K562 (cell line): ENCODE results near the gene ZNF92. TPM values are rescaled to one million over a fixed set of nuclear protein-coding genes. Genes with fewer than 3 reads are reported as not detected.

Experiments
- CEBPG ChIP-seq, 3 experiments: fragments of 200-800 bp in 1 of 3; sonication (Bioruptor generic) in 1 of 3; sonication (generic) in 1 of 3; formaldehyde crosslinking in 1 of 3; IDR thresholded peaks in 2 of 3; conservative IDR thresholded peaks in 1 of 3; 2 replicates each; pipeline versions ENCODE4 v1.6.1 to v1.8.0; 2016 to 2022; ENCODE audit warnings: missing compliant biosample characterization in 2 of 3, missing genetic modification characterization in 2 of 3, mild to moderate bottlenecking in 1 of 3, missing genetic modification reagents in 1 of 3
- ETV6 ChIP-seq, 3 experiments: fragments of 150-350 bp in 1 of 3; sonication (generic) in 1 of 3; formaldehyde crosslinking in 1 of 3; IDR thresholded peaks; 2 replicates each; pipeline versions ENCODE4 v1.6.1 to v1.8.0; 2014 to 2022; ENCODE audit warnings: borderline replicate concordance in 2 of 3, low read depth in 2 of 3, antibody characterized with exemption in 1 of 3, low read length in 1 of 3, mild to moderate bottlenecking in 1 of 3, missing genetic modification reagents in 1 of 3
- IRF2 ChIP-seq: sonication (generic); formaldehyde crosslinking; IDR thresholded peaks from 2 replicates; pipeline ENCODE4 v1.8.1; 2022; ENCODE audit warnings: mild to moderate bottlenecking, missing genetic modification reagents
- RNF2 ChIP-seq: sonication (generic); IDR thresholded peaks from 2 replicates; pipeline ENCODE4 v1.6.1; 2016
- RUNX1 ChIP-seq: sonication (generic); IDR thresholded peaks from 2 replicates; pipeline ENCODE4 v1.6.1; 2016; ENCODE audit warnings: antibody characterized with exemption, low read depth
- XRCC5 ChIP-seq: fragments of 200-400 bp; formaldehyde crosslinking; IDR thresholded peaks from 2 replicates; pipeline ENCODE4 v1.6.1; 2017; ENCODE audit warnings: low read depth, mild to moderate bottlenecking, low read length
- ZNF140 ChIP-seq: fragments of 250-450 bp; sonication (Bioruptor Pico); IDR thresholded peaks from 2 replicates; pipeline ENCODE4 v1.8.0; 2021; ENCODE audit warnings: moderate library complexity, mild to moderate bottlenecking, inconsistent platforms
- polyA plus RNA-seq, 8 experiments: library from polyadenylated mRNA; depleted of rRNA in 4 of 8; stranded (reverse) in 5 of 8; unstranded in 3 of 8; fragments of >200 nt; fragmentation: Nextera tagmentation in 2 of 8; fragmentation: Illumina TruSeq in 1 of 8; extraction: Ambion mirVana in 2 of 8; extraction: Trizol in 1 of 8; gene quantifications; 2 replicates each; pipeline versions ENCODE4 v1.2.1 to v1.2.3, GENCODE V29; 2011 to 2014; ENCODE audit warnings: inconsistent platforms in 1 of 8, missing spikeins in 1 of 8
- total RNA-seq, 7 experiments: library from RNA; depleted of rRNA in 6 of 7; stranded (reverse); fragments of >200 nt in 6 of 7; fragmentation: Illumina TruSeq in 2 of 7; extraction: Trizol in 2 of 7; gene quantifications; 2 replicates each; pipeline versions ENCODE4 v1.2.1 to v1.2.3, GENCODE V29; 2011 to 2021; ENCODE audit warnings: low replicate concordance in 1 of 7
- TF ChIP-seq, protein P1 (sequence below), 2 experiments: fragments of 450-650 bp; formaldehyde crosslinking in 1 of 2; IDR thresholded peaks; 2 replicates each; pipeline versions ENCODE4 v1.4.0 to v1.6.1; 2014 to 2020; ENCODE audit warnings: mild to moderate bottlenecking in 2 of 2, borderline replicate concordance in 1 of 2, low read depth in 1 of 2
- TF ChIP-seq, protein P2 (sequence below): fragments of 250-450 bp; sonication (Bioruptor Pico); IDR thresholded peaks from 2 replicates; pipeline ENCODE4 v1.4.0; 2020; ENCODE audit warnings: mild to moderate bottlenecking, moderate library complexity, borderline replicate concordance
- TF ChIP-seq, protein P3 (sequence below): sonication (generic); formaldehyde crosslinking; IDR thresholded peaks from 2 replicates; pipeline ENCODE4 v1.8.0; 2022; ENCODE audit warnings: mild to moderate bottlenecking, missing genetic modification reagents

Gene ZNF92
- total and polyA plus RNA-seq, 9 of the 15 experiments (the other 6 are each of a cell fraction or from before 2014, with no cell fraction given) = 8.9 to 29.4 (median 12.5) TPM

DNA sequence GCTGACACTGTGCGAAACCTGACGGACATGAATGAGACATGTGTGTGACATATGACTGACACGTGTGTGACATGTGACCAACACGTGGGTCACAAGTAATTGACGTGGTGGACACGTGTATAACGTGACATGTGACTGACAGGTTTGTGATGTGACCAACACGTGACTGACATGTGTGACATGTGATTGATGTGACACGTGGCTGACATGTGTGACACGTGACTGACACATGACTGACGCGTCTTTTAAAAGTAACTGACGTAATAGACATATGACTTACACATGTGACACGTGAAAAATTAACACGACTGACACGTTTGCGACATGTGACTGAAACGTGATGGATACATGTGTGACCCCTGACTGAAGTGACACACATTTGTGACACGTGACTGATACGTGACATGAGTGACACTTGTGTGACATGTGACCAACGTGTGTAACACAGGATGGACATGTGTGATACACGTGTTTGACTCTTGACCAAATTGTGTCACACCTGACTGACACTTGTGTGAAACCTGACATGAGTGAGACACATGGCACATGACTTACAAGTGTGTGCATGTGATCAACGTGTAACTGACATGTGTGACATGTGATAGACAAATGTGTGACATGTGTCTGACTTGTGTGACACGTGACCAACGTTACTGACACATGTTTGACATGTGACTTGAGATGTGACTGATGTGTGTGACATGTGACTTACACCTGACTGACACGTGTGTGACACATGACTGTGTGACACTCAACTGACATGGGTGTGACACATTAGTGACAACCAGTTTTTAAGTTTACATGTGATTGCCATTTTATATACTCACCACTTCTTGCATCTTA is 56.9 kb downstream of the ZNF92 start (continued):
- TF ChIP-seq, protein P1, sequence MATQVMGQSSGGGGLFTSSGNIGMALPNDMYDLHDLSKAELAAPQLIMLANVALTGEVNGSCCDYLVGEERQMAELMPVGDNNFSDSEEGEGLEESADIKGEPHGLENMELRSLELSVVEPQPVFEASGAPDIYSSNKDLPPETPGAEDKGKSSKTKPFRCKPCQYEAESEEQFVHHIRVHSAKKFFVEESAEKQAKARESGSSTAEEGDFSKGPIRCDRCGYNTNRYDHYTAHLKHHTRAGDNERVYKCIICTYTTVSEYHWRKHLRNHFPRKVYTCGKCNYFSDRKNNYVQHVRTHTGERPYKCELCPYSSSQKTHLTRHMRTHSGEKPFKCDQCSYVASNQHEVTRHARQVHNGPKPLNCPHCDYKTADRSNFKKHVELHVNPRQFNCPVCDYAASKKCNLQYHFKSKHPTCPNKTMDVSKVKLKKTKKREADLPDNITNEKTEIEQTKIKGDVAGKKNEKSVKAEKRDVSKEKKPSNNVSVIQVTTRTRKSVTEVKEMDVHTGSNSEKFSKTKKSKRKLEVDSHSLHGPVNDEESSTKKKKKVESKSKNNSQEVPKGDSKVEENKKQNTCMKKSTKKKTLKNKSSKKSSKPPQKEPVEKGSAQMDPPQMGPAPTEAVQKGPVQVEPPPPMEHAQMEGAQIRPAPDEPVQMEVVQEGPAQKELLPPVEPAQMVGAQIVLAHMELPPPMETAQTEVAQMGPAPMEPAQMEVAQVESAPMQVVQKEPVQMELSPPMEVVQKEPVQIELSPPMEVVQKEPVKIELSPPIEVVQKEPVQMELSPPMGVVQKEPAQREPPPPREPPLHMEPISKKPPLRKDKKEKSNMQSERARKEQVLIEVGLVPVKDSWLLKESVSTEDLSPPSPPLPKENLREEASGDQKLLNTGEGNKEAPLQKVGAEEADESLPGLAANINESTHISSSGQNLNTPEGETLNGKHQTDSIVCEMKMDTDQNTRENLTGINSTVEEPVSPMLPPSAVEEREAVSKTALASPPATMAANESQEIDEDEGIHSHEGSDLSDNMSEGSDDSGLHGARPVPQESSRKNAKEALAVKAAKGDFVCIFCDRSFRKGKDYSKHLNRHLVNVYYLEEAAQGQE (IDR thresholded peaks at IDR 0.05; ENCODE audit: borderline replicate concordance) = 0 out of 2 replicates have a peak, but pooled peaks have one; percentile 2
- TF ChIP-seq, protein P1 (CRISPR knock-in tag; IDR thresholded peaks at IDR 0.05; ENCODE audit: low read depth) = no peak
- TF ChIP-seq RUNX1 (no peak), RNF2 (no peak), IRF2 (CRISPR knock-in tag) (peak; percentile 62; the same call in 1 of the 2 replicates), CEBPG (CRISPR knock-in tag; IDR thresholded peaks at IDR 0.05) (peak; percentile 18; the same call in 1 of the 2 replicates), CEBPG (tag; conservative IDR thresholded peaks at IDR 0.05 in 1 of 2, IDR thresholded peaks at IDR 0.05 in 1 of 2) (no peak), ZNF140 (CRISPR knock-in tag) (no peak), ETV6 (IDR thresholded peaks at IDR 0.05; ENCODE audit: borderline replicate concordance in 1 of 2, low read depth in 2 of 2, low read length in 1 of 2) (no peak), ETV6 (CRISPR knock-in tag; IDR thresholded peaks at IDR 0.05; ENCODE audit: borderline replicate concordance) (peak; percentile 76; the same call in 1 of the 2 replicates), XRCC5 (no peak)
- TF ChIP-seq, protein P2, sequence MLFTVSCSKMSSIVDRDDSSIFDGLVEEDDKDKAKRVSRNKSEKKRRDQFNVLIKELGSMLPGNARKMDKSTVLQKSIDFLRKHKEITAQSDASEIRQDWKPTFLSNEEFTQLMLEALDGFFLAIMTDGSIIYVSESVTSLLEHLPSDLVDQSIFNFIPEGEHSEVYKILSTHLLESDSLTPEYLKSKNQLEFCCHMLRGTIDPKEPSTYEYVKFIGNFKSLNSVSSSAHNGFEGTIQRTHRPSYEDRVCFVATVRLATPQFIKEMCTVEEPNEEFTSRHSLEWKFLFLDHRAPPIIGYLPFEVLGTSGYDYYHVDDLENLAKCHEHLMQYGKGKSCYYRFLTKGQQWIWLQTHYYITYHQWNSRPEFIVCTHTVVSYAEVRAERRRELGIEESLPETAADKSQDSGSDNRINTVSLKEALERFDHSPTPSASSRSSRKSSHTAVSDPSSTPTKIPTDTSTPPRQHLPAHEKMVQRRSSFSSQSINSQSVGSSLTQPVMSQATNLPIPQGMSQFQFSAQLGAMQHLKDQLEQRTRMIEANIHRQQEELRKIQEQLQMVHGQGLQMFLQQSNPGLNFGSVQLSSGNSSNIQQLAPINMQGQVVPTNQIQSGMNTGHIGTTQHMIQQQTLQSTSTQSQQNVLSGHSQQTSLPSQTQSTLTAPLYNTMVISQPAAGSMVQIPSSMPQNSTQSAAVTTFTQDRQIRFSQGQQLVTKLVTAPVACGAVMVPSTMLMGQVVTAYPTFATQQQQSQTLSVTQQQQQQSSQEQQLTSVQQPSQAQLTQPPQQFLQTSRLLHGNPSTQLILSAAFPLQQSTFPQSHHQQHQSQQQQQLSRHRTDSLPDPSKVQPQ (CRISPR knock-in tag) = peak; percentile 84
- TF ChIP-seq, protein P3, sequence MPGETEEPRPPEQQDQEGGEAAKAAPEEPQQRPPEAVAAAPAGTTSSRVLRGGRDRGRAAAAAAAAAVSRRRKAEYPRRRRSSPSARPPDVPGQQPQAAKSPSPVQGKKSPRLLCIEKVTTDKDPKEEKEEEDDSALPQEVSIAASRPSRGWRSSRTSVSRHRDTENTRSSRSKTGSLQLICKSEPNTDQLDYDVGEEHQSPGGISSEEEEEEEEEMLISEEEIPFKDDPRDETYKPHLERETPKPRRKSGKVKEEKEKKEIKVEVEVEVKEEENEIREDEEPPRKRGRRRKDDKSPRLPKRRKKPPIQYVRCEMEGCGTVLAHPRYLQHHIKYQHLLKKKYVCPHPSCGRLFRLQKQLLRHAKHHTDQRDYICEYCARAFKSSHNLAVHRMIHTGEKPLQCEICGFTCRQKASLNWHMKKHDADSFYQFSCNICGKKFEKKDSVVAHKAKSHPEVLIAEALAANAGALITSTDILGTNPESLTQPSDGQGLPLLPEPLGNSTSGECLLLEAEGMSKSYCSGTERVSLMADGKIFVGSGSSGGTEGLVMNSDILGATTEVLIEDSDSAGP (CRISPR knock-in tag) = peak; percentile 3; the same call in 1 of the 2 replicates
